IMR-90 (cell line): ENCODE results near the gene GNL1. TPM values are rescaled to one million over a fixed set of nuclear protein-coding genes. Genes with fewer than 3 reads are reported as not detected.

ENCODE experiments used
- ATAC-seq: fragments of 200-7000 bp; cut with Tn5 transposase; 2 replicates; pipeline ENCODE4 v1.9.1; 2020; ENCODE audit warnings: low read depth, mild to moderate bottlenecking, moderate library complexity
- BruUV-seq: library from RNA; stranded (reverse); fragments of 400-500 nt; replicated peaks from 2 replicates; lab custom pipeline; 2021; lab: Mats Ljungman, UMichigan
- CTCF ChIA-PET: fragments of 300-600 bp; formaldehyde crosslinking; extraction: SDS; loops from one replicate; lab custom pipeline; 2021; ENCODE audit warnings: antibody characterized with exemption; lab: Yijun Ruan, JAX
- POLR2A ChIA-PET: fragments of 300-600 bp; sonication (Branson Sonifier 250); formaldehyde crosslinking; loops from one replicate; lab custom pipeline; 2022; ENCODE audit warnings: antibody characterized with exemption; ENCODE audit not compliant: unreplicated experiment; lab: Charles Lee
- DNase-seq: peaks from one replicate; pipeline ENCODE4 v3.0.0; 2013
- H2AFZ ChIP-seq: replicated peaks from 2 replicates; pipeline ENCODE3; 2013; ENCODE audit warnings: low read length, mild to moderate bottlenecking; ENCODE audit not compliant: poor library complexity
- H2AK5ac ChIP-seq: 2 replicates; pipeline ENCODE4 v1.6.1; 2013; ENCODE audit warnings: low read depth, low read length, inconsistent platforms
- H2AK9ac ChIP-seq: replicated peaks from 2 replicates; pipeline ENCODE3; 2013; ENCODE audit warnings: mild to moderate bottlenecking, low read depth, low read length, moderate library complexity; ENCODE audit not compliant: poor library complexity
- H2BK120ac ChIP-seq: 2 replicates; pipeline ENCODE4 v1.6.1; 2013; ENCODE audit warnings: low read depth, low read length, inconsistent platforms
- H2BK15ac ChIP-seq: 3 replicates; pipeline ENCODE4 v1.6.1; 2013; ENCODE audit warnings: low read depth, low read length, inconsistent platforms
- H2BK20ac ChIP-seq: 2 replicates; pipeline ENCODE4 v1.6.1; 2013; ENCODE audit warnings: low read depth, mild to moderate bottlenecking, inconsistent platforms, low read length, moderate library complexity
- H2BK5ac ChIP-seq: 2 replicates; pipeline ENCODE4 v1.6.1; 2013; ENCODE audit warnings: mild to moderate bottlenecking, low read depth, low read length, inconsistent platforms; ENCODE audit not compliant: poor library complexity, severe bottlenecking
- H3K14ac ChIP-seq: replicated peaks from 2 replicates; pipeline ENCODE4 v1.6.1; 2013; ENCODE audit warnings: low read depth, low read length, inconsistent platforms
- H3K18ac ChIP-seq: 2 replicates; pipeline ENCODE4 v1.6.1; 2013; ENCODE audit warnings: low read depth, low read length, control low read depth
- H3K23ac ChIP-seq: 2 replicates; pipeline ENCODE4 v1.6.1; 2013; ENCODE audit warnings: low read depth, low read length, inconsistent platforms
- H3K27ac ChIP-seq: 2 replicates; pipeline ENCODE4 v1.5.1; 2013; ENCODE audit warnings: mild to moderate bottlenecking, control low read depth, low read length; ENCODE audit not compliant: insufficient read depth
- H3K27me3 ChIP-seq: 2 replicates; pipeline ENCODE4 v1.6.1; 2013; ENCODE audit warnings: low read length; ENCODE audit not compliant: control insufficient read depth, insufficient read depth
- H3K36me3 ChIP-seq: 2 replicates; pipeline ENCODE4 v1.6.1; 2013; ENCODE audit warnings: low read length, mixed read lengths; ENCODE audit not compliant: control insufficient read depth, insufficient read depth
- H3K4ac ChIP-seq: 2 replicates; pipeline ENCODE4 v1.6.1; 2013; ENCODE audit warnings: low read depth, low read length, inconsistent platforms
- H3K4me1 ChIP-seq: 2 replicates; pipeline ENCODE4 v1.6.1; 2013; ENCODE audit warnings: low read length, mixed read lengths; ENCODE audit not compliant: control insufficient read depth, insufficient read depth
- H3K4me2 ChIP-seq: 2 replicates; pipeline ENCODE4 v1.6.1; 2013; ENCODE audit warnings: low read depth, mild to moderate bottlenecking, control low read depth, low read length, moderate library complexity
- H3K4me3 ChIP-seq: 2 replicates; pipeline ENCODE4 v1.5.1; 2013; ENCODE audit warnings: low read depth, mild to moderate bottlenecking, control low read depth, low read length, moderate library complexity; ENCODE audit not compliant: insufficient read depth
- H3K56ac ChIP-seq: 2 replicates; pipeline ENCODE4 v1.6.1; 2013; ENCODE audit warnings: low read length, inconsistent platforms; ENCODE audit not compliant: insufficient read depth; ENCODE audit errors: extremely low read depth
- H3K79me1 ChIP-seq, 2 experiments: 2 replicates each; pipeline ENCODE4 v1.6.1; 2013; ENCODE audit warnings: low read length in 2 of 2, inconsistent platforms in 1 of 2, low read depth in 1 of 2
- H3K9ac ChIP-seq: 2 replicates; pipeline ENCODE4 v1.6.1; 2013; ENCODE audit warnings: low read depth, low read length, control low read depth
- H3K9me1 ChIP-seq: 2 replicates; pipeline ENCODE4 v1.6.1; 2013; ENCODE audit warnings: low read length, inconsistent platforms; ENCODE audit not compliant: insufficient read depth
- H3K9me3 ChIP-seq: 2 replicates; pipeline ENCODE4 v1.6.1; 2013; ENCODE audit warnings: low read length; ENCODE audit not compliant: control insufficient read depth, insufficient read depth
- H4K20me1 ChIP-seq: 2 replicates; pipeline ENCODE4 v1.6.1; 2013; ENCODE audit warnings: low read length, inconsistent platforms; ENCODE audit not compliant: insufficient read depth
- H4K5ac ChIP-seq: 2 replicates; pipeline ENCODE4 v1.6.1; 2013; ENCODE audit warnings: mild to moderate bottlenecking, low read depth, low read length, control low read depth
- H4K8ac ChIP-seq, 2 experiments: 2 replicates each; pipeline ENCODE4 v1.6.1; 2013; ENCODE audit warnings: low read depth in 2 of 2, low read length in 2 of 2, control low read depth in 1 of 2, inconsistent platforms in 1 of 2
- H4K91ac ChIP-seq: 2 replicates; pipeline ENCODE4 v1.6.1; 2013; ENCODE audit warnings: low read depth, low read length, inconsistent platforms; ENCODE audit not compliant: insufficient read depth
- SMC3 ChIP-seq: fragments of 150-350 bp; IDR thresholded peaks from 2 replicates; pipeline ENCODE4 v1.6.1; 2016; ENCODE audit warnings: low read depth, mild to moderate bottlenecking, antibody characterized with exemption, low read length, moderate library complexity
- USF2 ChIP-seq: fragments of 150-350 bp; IDR thresholded peaks from 2 replicates; pipeline ENCODE4 v1.6.1; 2017; ENCODE audit warnings: mild to moderate bottlenecking, antibody characterized with exemption, low read length, low read depth
- WGBS, 2 experiments: methylation state at CpG; one replicate each; pipeline versions ENCODE4 v1.1.5 to v1.1.7; 2013; ENCODE audit warnings: missing lambda C conversion rate in 2 of 2; ENCODE audit not compliant: insufficient read length in 1 of 2; ENCODE audit errors: extremely low coverage in 2 of 2; 5-methylcytosine and 5-hydroxymethylcytosine counted together
- dilution Hi-C: fragments of 300-500 bp; cut with HindIII; formaldehyde crosslinking; loops from one replicate; pipeline ENCODE4 v1.14.3; 2018; ENCODE audit warnings: low sequenced_read_pairs; ENCODE audit not compliant: unreplicated experiment
- in situ Hi-C: fragments of 300-500 bp; cut with MboI; formaldehyde crosslinking; loops from 3 replicates; pipeline ENCODE4 v1.14.3; 2019; ENCODE audit warnings: low sequenced_read_pairs, inconsistent platforms, mixed read lengths
- intact Hi-C: fragments of 100-400 bp; cut with micrococcal nuclease; formaldehyde crosslinking; loops from 2 replicates; pipeline ENCODE4 v1.10.0; 2022
- polyA plus RNA-seq, 3 experiments: library from polyadenylated mRNA; depleted of rRNA; stranded (reverse); fragments of >200 nt; gene quantifications; 2 replicates each; pipeline ENCODE4 v1.2.3, GENCODE V29; 2012; ENCODE audit warnings: low replicate concordance in 1 of 3
- total RNA-seq: library from RNA; depleted of rRNA; stranded (reverse); fragments of >200 nt; gene quantifications from 2 replicates; pipeline ENCODE4 v1.2.3, GENCODE V29; 2012

GNL1 gene
- total and polyA plus RNA-seq, 2 of the 4 experiments (the other 2 are of a cell fraction), result 40.5 to 44.0 TPM

DNA sequence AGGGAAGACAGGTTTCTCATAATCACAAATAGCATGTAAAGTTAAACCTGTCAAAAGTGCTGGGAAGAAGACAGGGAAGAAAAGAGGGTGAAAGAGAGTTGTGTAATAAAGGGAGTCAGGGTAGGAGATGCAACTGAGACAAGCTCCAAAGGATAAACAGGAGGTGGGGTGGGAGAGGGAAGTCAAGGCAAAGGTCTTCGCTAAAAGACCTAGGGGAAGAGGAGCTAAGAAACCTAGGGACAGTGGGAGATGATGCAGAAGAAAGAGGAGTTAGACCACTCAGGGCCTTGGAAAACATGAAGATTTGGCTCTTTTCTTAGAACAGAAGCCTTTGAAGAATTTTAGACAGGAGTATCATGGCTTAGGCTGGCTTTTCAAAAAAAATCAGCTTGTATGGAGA lies 7.8 kb upstream of the GNL1 start:
- intact Hi-C loops (no loop called here), dilution Hi-C loops (no loop called here), in situ Hi-C loops (no loop called here)
- H3K27me3 ChIP-seq, result no peaks in the 10 kb centered on the region
- peaks cover 8% of the 10 kb centered on the region; the same call in 1 of the 2 replicates for H4K20me1 ChIP-seq
- H2BK120ac ChIP-seq, result no peak overlapping the region
- H2BK5ac ChIP-seq, result no peak overlapping the region
- H3K27ac ChIP-seq, result no peak overlapping the region
- H3K56ac ChIP-seq, result no peak overlapping the region
- H3K36me3 ChIP-seq, result peaks cover 16% of the 10 kb centered on the region
- H4K8ac ChIP-seq, result no peak overlapping the region
- H3K9me3 ChIP-seq, result no peaks in the 10 kb centered on the region
- no peak overlapping the region for H2BK20ac ChIP-seq
- no peak for TF ChIP-seq SMC3
- TF ChIP-seq USF2, result no peak
- DNase-seq (no peak), ATAC-seq (no peak)
- no peak overlapping the region for H3K4me2 ChIP-seq
- no peak overlapping the region for H3K18ac ChIP-seq
- H2AK5ac ChIP-seq, result no peak overlapping the region
- peaks cover 2% of the 10 kb centered on the region; the same call in 1 of the 2 replicates for H3K9me1 ChIP-seq
- H3K4me3 ChIP-seq, result no peak overlapping the region
- no peak overlapping the region for H4K5ac ChIP-seq
- POLR2A ChIA-PET, result no interaction called here
- H2BK15ac ChIP-seq, result no peak overlapping the region
- no peak overlapping the region for H3K23ac ChIP-seq
- no peak overlapping the region for H4K91ac ChIP-seq
- no peak overlapping the region for H2AFZ ChIP-seq
- peaks cover 4 to 36% of the 10 kb centered on the region in 2 experiments; a peak in 3 of 4 replicates for H3K79me1 ChIP-seq
- no peaks in the 10 kb centered on the region for H3K4me1 ChIP-seq
- BruUV-seq, result no TSS peak
- H2AK9ac ChIP-seq, result no peak overlapping the region
- no peak overlapping the region for H3K14ac ChIP-seq
- H3K4ac ChIP-seq, result no peak overlapping the region
- CTCF ChIA-PET, result interaction anchor here (0.5 kb wide), 1 partner anchor 11 kb away, joined by 5 read pairs; no protein-coding TSS in a partner anchor
- 100% methylated on average over 1 of the region's 1 CpG; no CpG with 5 or more reads in 1 of the 2 experiments for WGBS, 2 experiments
- no peak overlapping the region for H3K9ac ChIP-seq
